OCI-LY7 (cell line): ENCODE results near the gene USP6NL. TPM values are rescaled to one million over a fixed set of nuclear protein-coding genes. Genes with fewer than 3 reads are reported as not detected.

Source experiments
- BruUV-seq: library from RNA; stranded (reverse); fragments of 400-500 nt; replicated peaks from 2 replicates; lab custom pipeline; 2021; lab: Mats Ljungman, UMichigan
- CTCF ChIA-PET: fragments of 300-600 bp; sonication (Branson Sonifier 250); formaldehyde crosslinking; loops from one replicate; lab custom pipeline; 2022; ENCODE audit warnings: antibody characterized with exemption; ENCODE audit not compliant: unreplicated experiment; lab: Charles Lee
- POLR2A ChIA-PET: fragments of 300-600 bp; sonication (Branson Sonifier 250); formaldehyde crosslinking; loops from one replicate; lab custom pipeline; 2022; ENCODE audit warnings: antibody characterized with exemption; lab: Charles Lee
- DNase-seq: peaks from one replicate; pipeline ENCODE4 v3.0.0-alpha.2; 2015; ENCODE audit warnings: low spot score
- H2AFZ ChIP-seq: fragments of 200-600 bp; sonication (generic), shearing (Covaris generic); 2 replicates; pipeline ENCODE4 v1.6.1; 2014; ENCODE audit warnings: mild to moderate bottlenecking, antibody characterized with exemption, low read length, moderate library complexity
- H3K27ac ChIP-seq: fragments of 200-600 bp; sonication (generic); 2 replicates; pipeline ENCODE4 v1.5.1; 2014; ENCODE audit warnings: mixed run types, low read depth, mild to moderate bottlenecking, moderate library complexity, low read length, inconsistent platforms; ENCODE audit not compliant: poor library complexity, severe bottlenecking
- H3K36me3 ChIP-seq: fragments of 200-600 bp; sonication (generic); 2 replicates; pipeline ENCODE4 v1.6.1; 2014; ENCODE audit warnings: mild to moderate bottlenecking, antibody characterized with exemption, low read length, moderate library complexity, mixed read lengths; ENCODE audit not compliant: insufficient read depth
- H3K4me1 ChIP-seq: fragments of 200-600 bp; sonication (generic); 2 replicates; pipeline ENCODE4 v1.5.1; 2014; ENCODE audit warnings: mild to moderate bottlenecking, low read length; ENCODE audit not compliant: insufficient read depth, poor library complexity, severe bottlenecking
- H3K4me2 ChIP-seq: fragments of 200-600 bp; sonication (generic); 2 replicates; pipeline ENCODE4 v1.6.1; 2014; ENCODE audit warnings: mild to moderate bottlenecking, low read length
- H3K4me3 ChIP-seq: fragments of 200-600 bp; sonication (generic); 2 replicates; pipeline ENCODE4 v1.5.1; 2014; ENCODE audit warnings: mild to moderate bottlenecking, low read depth, low read length; ENCODE audit not compliant: poor library complexity, severe bottlenecking
- H3K79me2 ChIP-seq: fragments of 200-600 bp; sonication (generic); 2 replicates; pipeline ENCODE4 v1.6.1; 2016; ENCODE audit warnings: low read depth, mild to moderate bottlenecking, low read length, moderate library complexity, mixed read lengths; ENCODE audit not compliant: insufficient read depth
- H3K9me2 ChIP-seq: fragments of 200-600 bp; sonication (generic); 2 replicates; pipeline ENCODE4 v1.6.1; 2016; ENCODE audit warnings: mild to moderate bottlenecking, low read length, mixed read lengths; ENCODE audit not compliant: insufficient read depth
- H3K9me3 ChIP-seq: fragments of 200-600 bp; sonication (generic); 2 replicates; pipeline ENCODE4 v1.6.1; 2014; ENCODE audit warnings: mild to moderate bottlenecking, mixed run types, low read length, mixed read lengths
- H4K20me1 ChIP-seq: fragments of 200-600 bp; sonication (generic); 2 replicates; pipeline ENCODE4 v1.6.1; 2014; ENCODE audit warnings: mild to moderate bottlenecking, antibody characterized with exemption, low read length, moderate library complexity, mixed read lengths; ENCODE audit not compliant: insufficient read depth
- EZH2phosphoT487 ChIP-seq: fragments of 200-600 bp; sonication (generic); IDR thresholded peaks from 2 replicates; pipeline ENCODE4 v1.6.1; 2018; ENCODE audit warnings: low read depth, borderline replicate concordance, mild to moderate bottlenecking, mixed run types, antibody characterized with exemption, low read length, moderate library complexity, mixed read lengths
- intact Hi-C: fragments of 100-400 bp; cut with micrococcal nuclease; formaldehyde crosslinking; loops from one replicate; pipeline ENCODE4 v1.10.0; 2022; ENCODE audit not compliant: unreplicated experiment
- total RNA-seq, 2 experiments: library from RNA; depleted of rRNA in 1 of 2; stranded (reverse); fragments of >200 nt in 1 of 2; shearing (Covaris generic) in 1 of 2; gene quantifications; 2 replicates each; pipeline ENCODE4 v1.2.3, GENCODE V29; 2014 to 2022
- TF ChIP-seq, protein P1 (sequence below): fragments of 200-600 bp; sonication (generic); conservative IDR thresholded peaks from 2 replicates; pipeline ENCODE4 v1.5.1; 2014; ENCODE audit warnings: mild to moderate bottlenecking, antibody characterized with exemption, low read length, moderate library complexity, mixed read lengths

The USP6NL gene
- total RNA-seq, 2 experiments from 2014 or later: 41.7 to 59.7 TPM

DNA sequence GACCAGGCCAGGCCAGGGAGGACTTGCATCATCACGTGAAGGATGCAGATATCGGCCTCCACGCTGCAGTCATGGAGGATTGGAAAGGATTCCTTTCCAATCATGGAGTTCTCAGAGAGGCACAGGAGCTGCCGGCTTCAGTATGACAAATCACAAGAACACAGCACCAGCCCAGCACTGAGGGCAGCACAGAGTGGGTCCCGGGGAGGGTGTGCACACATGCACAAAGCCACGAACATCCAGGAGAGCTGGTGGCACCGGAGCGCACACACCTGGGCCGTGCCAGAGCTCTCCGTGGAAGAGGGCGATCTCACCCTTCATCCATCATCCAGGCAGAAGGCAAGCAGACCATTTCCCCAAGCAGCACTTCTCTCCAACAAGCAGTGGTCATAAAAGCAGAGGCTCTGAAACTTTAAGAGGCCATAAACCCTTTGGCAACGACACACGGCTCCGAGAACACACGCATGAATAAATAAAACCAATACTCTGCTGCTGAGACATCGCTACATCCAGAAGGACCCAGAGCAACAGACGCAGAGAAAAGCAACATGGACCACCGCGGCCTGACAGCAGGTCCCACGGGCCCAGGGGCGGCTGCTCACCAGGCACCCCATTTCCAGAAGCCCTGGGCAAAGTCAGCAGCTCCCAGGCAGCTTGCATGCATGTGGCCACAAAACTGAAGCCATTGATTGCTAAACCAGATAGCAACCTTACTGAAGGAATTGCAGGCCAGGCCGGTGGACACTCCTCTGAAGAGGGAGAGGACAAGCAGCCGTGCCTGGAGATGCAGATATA lies 180.8 kb downstream of the USP6NL start:
- Histone ChIP-seq H3K4me1 (no peaks in the 10 kb centered on the region), H2AFZ (no peak overlapping the region), H3K27ac (no peak overlapping the region), H3K4me3 (no peak overlapping the region), H3K9me3 (0 out of 2 replicates have a peak, but pooled peaks cover 3% of the 10 kb centered on the region), H3K9me2 (no peaks in the 10 kb centered on the region), H3K79me2 (no peaks in the 10 kb centered on the region), H3K36me3 (no peaks in the 10 kb centered on the region), H4K20me1 (no peaks in the 10 kb centered on the region), H3K4me2 (no peak overlapping the region)
- POLR2A ChIA-PET: no interaction called here
- no peak for DNase-seq
- intact Hi-C loops: no loop called here
- TF ChIP-seq, protein P1, sequence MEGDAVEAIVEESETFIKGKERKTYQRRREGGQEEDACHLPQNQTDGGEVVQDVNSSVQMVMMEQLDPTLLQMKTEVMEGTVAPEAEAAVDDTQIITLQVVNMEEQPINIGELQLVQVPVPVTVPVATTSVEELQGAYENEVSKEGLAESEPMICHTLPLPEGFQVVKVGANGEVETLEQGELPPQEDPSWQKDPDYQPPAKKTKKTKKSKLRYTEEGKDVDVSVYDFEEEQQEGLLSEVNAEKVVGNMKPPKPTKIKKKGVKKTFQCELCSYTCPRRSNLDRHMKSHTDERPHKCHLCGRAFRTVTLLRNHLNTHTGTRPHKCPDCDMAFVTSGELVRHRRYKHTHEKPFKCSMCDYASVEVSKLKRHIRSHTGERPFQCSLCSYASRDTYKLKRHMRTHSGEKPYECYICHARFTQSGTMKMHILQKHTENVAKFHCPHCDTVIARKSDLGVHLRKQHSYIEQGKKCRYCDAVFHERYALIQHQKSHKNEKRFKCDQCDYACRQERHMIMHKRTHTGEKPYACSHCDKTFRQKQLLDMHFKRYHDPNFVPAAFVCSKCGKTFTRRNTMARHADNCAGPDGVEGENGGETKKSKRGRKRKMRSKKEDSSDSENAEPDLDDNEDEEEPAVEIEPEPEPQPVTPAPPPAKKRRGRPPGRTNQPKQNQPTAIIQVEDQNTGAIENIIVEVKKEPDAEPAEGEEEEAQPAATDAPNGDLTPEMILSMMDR: no peak
- no peak for TF ChIP-seq EZH2phosphoT487
- no TSS peak for BruUV-seq
- CTCF ChIA-PET: no interaction called here

DNA sequence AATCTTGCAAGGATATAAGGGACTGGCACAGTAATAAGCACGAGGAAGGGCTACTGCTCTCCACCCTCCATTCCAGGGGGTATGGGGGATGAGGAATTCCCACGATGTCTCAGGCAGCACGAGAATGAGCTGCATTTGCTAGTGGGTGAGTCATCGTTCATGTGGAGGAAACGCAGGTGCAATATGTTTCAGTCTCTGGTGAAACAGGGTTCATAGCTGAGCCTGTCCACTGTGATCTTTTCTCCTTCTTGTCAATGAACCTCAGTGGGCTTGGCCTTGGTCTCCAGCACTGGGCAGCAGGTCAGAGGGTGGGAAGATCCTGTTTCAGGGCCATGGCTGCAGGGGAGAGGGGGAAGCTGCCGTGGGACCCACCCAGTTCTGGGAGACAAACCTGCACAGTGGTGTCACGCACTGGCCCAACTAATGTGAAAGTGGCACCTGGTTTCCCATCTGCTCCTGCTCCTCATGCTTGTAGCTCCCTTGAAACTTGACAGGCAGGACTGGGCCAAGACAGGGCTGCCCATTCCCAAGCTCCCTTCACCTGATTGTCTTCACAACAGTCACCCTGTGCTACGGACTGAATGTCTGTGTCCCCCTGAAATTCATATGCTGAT lies 181.9 kb downstream of the USP6NL start:
- ChIA-PET POLR2A (no interaction called here), CTCF (interaction anchor here (1.0 kb wide), 1 partner anchor 433 kb away, joined by 3 read pairs; no protein-coding TSS in a partner anchor)
- intact Hi-C loops: no loop called here
- Histone ChIP-seq H3K36me3 (no peaks in the 10 kb centered on the region), H2AFZ (no peak overlapping the region), H3K4me1 (no peaks in the 10 kb centered on the region), H4K20me1 (no peaks in the 10 kb centered on the region), H3K4me2 (no peak overlapping the region), H3K9me3 (0 out of 2 replicates have a peak, but pooled peaks cover 3% of the 10 kb centered on the region), H3K4me3 (no peak overlapping the region), H3K27ac (no peak overlapping the region), H3K9me2 (no peaks in the 10 kb centered on the region), H3K79me2 (no peaks in the 10 kb centered on the region)
- BruUV-seq: no TSS peak
- no peak for DNase-seq
- TF ChIP-seq, protein P1: no peak

DNA sequence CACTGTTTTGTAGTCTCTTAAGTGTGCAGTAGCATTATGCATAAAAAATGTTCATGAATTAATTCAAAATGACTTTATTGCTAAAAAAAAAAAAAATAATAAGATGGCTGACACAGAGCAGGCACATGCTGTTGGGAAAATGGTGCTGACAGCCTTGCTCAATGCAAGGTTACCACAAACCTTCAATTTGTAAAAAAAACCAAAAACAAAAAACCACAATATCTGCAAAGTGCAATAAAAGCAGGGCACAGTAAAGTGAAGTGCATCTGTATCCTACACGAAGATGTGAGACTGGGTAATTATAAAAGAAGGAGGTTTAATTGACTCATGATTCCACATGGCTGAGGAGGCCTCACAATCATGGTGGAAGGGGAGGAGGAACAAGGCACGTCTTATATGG lies 185.8 kb downstream of the USP6NL start:
- H3K4me1 ChIP-seq: no peaks in the 10 kb centered on the region
- intact Hi-C loops: loop anchor here (2.0 kb wide), 1 partner anchor 333 kb away; no protein-coding TSS in a partner anchor
- TF ChIP-seq, protein P1: no peak
- no peak for TF ChIP-seq EZH2phosphoT487
- no TSS peak for BruUV-seq
- H3K4me2 ChIP-seq: no peak overlapping the region
- H2AFZ ChIP-seq: no peak overlapping the region
- 0 out of 2 replicates have a peak, but pooled peaks cover 3% of the 10 kb centered on the region for H3K9me3 ChIP-seq
- no peaks in the 10 kb centered on the region for H3K9me2 ChIP-seq
- no peak overlapping the region for H3K27ac ChIP-seq
- ChIA-PET POLR2A (no interaction called here), CTCF (no interaction called here)
- no peak overlapping the region for H3K4me3 ChIP-seq
- H3K36me3 ChIP-seq: no peaks in the 10 kb centered on the region
- no peaks in the 10 kb centered on the region for H3K79me2 ChIP-seq
- H4K20me1 ChIP-seq: no peaks in the 10 kb centered on the region
- no peak for DNase-seq
